Fibroblast of skin of scalp (primary cell): ENCODE data around the gene CCL3. TPM values are rescaled to one million over a fixed set of nuclear protein-coding genes. Genes with fewer than 3 reads are reported as not detected.
"Not testable (repeated sequence)": the region's sequence is repeated elsewhere in the genome, so short reads cannot be mapped to it uniquely, and the experiment has no call there.

ENCODE experiments used
- DNase-seq: peaks from one replicate; pipeline ENCODE4 v3.0.0-alpha.2; 2013
- polyA plus RNA-seq, 2 experiments: library from polyadenylated mRNA; unstranded; fragments of 120-200 nt; gene quantifications; one replicate each; pipeline ENCODE4 v1.2.1, GENCODE V29; 2013; ENCODE audit not compliant: insufficient read length in 2 of 2

The CCL3 gene
- not detected for polyA plus RNA-seq (2013, experiment 1 of 2; ENCODE audit: insufficient read length)
- 0.52 TPM for polyA plus RNA-seq (2013, experiment 2 of 2; ENCODE audit: insufficient read length)

DNA sequence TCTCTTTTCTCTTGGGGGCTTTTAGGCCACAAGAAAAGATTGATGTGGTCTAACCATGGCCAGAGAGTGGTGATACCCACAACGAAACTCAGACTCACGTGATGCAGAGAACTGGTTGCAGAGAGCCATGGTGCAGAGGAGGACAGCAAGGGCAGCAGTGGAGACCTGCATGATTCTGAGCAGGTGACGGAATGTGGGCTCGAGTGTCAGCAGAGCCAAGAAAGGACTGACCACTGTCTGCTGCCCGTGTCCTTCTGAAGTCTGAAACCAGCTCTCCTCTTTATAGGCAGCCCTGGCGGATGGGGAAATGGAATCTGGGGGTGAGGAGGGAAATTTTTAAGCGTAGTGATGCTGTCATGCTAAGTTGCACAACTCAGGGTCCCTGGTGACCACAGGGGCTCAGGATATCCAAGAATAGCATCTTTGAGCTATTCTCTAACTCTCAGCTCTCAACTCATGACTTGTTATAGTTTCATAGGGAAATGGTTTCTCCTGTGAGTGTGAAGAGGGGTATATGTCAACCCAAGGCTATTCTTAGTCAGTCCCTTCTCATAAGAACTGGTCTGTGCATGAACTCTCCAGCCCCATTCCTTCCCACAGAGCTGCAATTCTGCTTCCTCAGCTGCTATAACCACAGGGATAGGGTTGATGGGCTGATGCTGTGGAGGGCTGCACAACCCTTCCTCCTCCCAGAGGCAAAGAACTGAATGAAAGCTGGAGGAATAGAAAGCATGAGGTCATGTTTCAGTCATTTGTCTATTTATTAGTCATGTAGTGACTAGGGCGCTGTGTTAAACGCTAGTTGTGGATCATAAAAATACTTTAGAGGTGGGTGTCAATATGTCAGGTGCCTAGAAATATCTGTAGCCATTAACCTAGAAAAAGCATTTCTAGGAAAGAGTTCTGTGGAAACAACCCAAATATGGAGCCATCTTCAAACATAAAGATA is at the start of gene CCL3:
CCL3 (minus strand) TSS at position 256 of the 949 bp plus-strand sequence; CDS start at position 171, 85 bp downstream.
- no peak for DNase-seq

DNA sequence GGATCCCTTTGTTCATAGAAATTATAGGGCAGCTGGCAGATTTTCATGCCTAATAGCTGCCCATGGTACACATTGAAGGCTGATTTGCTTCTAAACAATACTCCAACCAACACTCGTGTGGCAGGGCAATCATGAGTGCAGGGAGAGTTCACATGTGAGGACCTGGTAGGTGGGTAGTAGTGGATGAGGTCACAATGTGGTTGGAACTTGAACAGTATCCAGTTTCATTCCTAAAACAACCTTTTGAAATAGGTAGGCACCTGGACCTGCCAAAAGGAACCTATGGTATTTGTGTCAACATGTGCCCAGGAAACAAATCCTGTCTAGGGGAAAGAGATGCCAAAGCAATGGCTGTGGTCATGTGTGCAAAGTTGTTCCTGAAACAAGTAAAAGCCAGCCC is 46.5 kb upstream of the CCL3 start:
- no peak for DNase-seq

DNA sequence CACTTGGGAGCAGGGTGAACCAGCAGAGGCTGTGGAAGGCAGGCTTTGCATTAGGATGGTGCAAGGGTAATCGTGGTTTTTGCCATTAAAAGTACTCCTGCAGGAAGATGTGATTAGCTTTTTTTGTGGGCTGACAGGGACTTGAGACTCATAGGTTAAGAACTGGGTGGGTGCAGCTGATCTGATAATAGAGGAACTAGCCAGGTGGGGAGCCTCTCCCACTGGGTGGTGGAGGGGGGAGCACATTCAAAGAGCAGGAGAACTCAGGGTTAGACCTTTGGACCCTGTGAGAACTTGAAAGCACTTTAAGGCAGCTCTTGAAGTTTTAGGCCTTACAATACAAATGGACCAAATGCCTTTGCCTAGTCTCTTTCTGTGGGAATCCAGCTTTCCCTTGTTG is 46.1 kb upstream of the CCL3 start:
- no peak for DNase-seq

DNA sequence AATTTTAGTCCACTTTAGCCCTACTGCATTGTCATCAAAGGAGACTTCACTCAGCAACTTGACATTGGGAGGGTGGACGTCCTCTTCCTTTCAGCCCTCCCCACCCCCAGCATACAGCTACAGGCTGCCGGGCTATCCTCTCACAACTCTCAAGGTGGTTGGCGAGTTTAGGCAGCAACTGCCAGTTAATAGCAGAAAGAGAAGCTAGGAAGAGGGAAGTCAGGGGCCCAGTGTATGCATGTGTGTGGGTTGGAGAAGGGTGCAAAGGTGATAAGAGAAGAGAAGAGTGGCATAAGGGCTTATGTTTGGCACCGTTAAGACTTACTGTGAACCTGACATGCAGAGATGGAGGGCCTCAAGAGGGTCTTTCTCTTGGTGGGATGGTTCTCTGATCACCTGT is 45.5 kb upstream of the CCL3 start:
- no peak for DNase-seq

DNA sequence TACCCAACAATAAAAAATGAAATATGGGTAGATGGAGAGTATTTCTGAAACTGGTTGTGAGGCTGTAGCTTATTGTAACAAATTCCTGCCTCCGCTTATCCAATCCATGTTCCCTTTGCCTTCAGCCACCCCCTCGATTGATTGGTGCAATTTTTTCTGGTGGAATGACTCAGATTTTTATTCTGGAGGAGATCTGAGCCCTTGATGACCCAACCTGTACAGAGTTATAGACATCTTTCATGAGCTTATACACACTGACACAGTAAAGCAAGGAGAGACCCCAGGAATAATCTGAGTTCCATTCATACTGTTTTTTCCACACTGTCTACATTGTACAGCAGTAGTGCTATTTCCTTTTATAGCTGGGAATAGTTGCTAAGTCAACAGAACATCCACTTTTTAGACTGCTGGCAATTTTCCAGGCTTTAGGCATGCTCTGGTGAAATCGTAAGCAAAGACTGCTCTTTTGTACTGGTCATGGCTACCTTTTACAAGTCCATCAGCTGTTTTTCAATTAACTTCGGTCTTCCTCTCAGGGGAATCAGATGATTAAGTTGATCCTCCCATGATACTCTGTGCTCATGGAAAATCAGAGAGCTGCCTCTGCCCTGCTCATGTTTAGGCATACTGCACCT is 43.8 kb upstream of the CCL3 start:
- DNase-seq = peak; percentile 27

DNA sequence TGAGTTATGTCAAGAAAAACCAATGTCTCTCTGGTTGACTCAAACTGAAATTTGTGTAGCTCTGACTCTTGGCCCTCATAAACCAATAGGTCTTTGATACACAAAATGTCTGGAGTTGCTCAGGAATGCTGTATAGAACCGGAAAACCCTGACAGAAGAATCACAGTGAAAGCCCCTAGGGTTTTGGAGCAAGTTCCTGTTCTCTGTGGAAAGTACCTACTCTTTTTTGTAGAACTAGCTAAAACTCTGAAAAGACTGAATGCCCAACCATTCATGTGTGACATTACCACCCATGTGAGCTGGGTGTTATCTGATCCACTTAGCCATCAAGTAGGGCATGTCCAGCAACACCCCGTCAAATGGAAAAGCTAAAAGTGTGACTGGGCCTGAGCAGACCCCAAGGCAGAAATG is 42.5 kb upstream of the CCL3 start:
- no peak for DNase-seq

DNA sequence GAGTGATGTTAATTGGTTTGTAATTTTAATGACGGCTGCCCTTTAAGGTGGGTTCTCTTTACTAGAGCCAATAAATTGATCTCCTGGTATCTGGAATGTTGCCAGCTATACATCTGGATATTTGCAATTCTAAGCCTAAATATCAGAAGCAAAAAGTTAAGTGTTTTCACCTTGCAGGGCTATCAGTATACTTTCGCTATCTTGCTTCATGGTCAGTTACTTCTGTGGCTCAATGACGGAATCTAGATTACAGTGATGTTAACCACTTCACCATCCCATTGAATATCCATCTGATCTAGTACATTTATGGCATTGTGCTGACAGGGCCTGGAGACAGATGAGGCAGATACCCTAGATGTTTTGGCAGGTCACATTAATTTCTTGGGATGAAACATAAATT is 42.0 kb upstream of the CCL3 start:
- DNase-seq = no peak

DNA sequence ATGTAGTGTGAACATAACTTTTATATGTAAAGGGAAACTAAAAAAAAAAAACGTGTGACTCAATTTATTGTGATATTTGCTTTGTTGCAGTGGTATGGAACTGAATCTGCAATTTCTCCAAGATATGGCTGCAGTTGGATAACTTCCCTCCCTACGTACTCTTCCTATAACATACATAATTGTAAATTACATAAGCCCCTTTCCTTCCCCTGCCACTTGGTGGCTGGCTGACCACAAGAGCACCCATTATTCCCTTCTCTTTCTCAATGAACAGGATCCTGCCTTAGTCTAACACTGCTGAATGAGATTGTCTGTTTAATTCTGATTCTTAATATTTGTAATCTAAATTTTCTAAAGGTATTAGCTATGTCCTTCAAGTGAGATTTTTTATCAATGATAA is 41.5 kb upstream of the CCL3 start:
- no peak for DNase-seq

DNA sequence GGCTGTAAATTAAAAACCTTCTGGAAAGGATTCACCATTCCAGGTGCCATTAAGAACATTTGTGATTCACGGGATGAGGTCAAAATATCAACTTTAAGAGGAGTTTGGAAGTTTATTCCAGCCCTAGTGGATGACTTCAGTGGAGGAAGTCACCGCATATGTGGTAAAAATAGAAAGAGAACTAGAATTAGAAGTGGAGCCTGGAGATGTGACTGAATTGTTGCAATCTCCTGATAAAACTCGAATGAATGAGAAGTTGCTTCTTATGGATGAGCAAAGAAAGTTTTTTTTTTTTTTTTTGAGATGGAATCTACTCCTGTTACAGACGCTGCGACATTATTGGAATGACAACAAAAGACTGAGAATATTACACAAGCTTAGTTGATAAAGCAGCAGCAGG is 40.4 kb upstream of the CCL3 start:
- DNase-seq = no peak

DNA sequence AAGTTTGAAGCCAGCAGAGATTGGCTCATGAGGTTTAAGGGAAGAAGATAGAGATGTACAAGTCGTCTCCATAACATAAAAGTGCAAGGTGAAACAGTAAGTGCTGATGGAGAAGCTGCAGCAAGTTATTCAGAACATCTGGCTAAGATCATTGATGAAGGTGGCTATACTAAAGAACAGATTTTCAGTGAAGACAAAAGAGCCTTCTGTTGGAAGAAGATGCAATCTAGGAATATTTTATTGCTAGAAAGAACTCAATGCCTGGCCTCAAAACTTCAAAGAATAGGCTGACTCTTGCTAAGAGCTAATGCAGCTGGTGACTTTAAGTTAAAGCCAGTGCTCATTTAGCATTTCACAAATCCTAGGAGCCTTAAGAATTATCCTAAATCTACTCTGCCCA is 39.7 kb upstream of the CCL3 start:
- no peak for DNase-seq

DNA sequence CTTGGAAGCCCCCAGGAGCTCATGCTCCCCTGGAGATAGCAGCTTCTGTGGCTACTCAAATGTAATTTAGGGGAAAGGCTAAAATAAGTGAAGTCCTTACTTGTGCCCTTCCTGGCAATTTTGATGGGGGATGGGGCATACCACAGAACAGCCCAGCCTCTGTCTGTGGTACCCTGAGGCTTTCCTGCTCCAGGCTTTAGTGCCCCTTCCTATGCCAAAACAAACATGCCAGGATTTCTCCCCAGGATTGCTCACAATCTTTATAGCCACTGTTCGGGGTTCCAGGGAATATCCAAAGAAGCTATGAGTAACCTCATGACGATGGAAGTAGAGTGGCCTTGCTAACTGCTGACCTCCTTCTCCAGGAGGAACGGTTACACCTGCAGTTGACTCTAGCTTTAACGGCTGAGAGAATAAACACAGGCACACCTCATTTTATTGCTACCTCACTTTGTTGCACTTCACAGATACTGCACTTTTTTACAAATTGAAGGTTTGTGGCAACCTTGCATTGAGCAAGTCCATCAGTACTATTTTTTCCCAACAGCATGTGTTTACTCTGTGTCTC is 38.6 kb upstream of the CCL3 start:
- no peak for DNase-seq

DNA sequence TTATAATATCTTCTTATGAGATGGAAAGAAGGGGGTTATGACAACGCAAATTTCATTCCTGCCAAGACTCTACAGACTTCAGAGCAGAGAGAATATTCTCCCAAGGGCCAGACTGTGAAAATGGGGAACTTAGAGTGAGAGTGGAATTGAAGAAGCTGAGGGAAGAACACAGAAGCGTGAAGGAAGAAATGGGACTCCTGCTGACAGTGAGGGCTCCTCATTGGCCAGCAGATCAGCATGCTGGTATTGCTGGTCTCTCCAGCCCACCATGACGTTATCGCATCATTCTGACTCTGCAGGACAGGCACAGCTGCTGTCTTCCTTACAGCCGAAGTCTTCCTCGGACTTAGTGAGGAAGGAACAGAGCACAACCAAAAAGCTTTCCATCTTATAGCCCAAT is 38.0 kb upstream of the CCL3 start:
- no peak for DNase-seq

DNA sequence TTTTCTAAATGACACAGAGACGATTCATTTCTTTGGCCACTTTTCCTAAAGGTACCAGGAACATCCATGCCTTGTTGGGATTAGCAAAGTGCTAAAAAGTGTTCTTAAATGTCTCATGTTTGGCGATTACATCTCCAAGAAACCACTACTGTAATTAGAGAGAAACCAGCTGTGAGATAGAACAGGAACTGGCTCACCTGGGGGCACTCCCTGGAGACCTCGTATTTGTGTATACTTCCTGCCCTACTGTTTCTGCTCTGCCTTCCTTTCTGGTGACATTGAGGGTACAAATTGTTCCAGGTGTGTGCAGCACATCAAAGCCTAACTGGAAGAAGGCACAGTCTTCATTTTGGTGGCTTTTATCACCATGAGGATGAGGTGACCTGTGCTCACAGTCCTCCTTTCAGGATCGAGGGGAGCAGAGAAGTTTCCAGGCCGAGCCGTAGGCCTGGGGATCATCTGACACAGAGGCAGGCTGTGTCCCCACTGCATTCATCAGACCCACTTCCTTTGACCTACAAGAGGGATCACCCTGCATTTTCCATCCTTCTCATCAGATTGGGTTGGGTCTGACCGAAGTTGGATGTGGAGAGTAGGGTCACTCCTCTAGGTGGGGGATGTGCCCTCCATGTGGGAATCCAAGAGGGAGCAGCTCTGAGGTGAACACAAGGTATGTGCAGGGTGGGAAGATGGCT is 37.4 kb upstream of the CCL3 start:
- no peak for DNase-seq

DNA sequence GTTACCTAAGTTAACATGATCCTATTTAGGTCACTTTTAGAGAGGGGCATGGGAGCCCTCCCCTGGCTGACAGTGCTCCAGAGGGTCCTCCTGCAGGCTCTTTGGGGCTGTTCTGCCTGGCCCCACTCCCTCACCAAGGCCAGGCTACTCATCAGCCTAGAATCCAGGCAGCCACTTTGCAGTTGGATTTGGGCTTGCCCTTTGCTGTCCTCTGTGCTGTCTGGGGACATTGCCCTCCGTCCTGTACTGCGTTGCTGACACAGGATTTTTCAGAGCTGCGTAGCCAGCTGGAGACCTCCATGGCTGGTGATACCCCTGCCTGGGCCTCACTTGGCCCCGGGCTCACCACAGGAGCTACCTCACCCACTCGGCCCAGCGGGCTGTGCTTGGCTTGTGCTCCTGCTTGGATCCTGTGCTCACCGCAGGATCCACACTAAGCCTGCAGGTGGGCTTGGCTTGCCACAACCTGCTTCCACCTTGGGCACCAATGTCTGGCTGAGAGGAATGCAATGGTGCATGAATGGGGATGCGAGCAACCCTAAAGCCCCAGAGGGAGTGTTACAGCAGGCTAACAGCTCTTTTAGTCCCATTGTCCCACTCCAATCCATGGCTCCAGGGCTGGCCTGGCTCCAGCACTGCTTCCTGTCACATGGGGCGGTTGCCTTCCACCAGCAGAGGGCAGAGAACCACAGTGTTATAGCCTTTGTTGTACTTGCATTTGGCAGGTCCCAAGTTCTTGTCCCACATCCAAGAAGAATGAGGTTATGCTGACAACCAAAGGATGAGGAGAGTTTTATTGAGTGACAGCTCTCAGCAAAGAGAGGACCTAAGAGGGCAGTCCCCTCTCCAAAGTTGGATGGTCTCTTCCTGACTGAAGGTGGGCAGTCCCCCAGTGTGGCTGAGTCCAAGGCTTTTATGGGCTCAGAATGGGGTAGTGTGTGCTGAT is 35.2 kb upstream of the CCL3 start:
- no peak for DNase-seq

DNA sequence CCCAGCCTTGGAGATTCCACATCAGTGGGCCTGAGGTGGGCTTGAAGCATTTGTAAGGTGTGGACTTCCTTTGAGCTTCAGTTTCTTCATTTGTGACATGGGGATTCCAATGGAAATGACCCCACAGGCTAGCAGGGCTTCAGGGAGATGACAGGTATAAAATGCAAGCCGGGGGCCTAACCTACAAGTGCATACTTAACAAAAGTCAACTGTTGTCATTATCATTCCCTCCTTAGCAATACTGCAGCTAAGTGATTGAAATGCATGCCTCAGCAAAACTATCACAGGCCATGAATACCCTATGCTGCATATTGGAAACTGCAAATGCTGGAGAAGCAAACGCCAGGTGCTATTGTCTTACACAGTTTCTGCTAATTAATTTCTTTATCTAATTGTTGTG is 33.5 kb upstream of the CCL3 start:
- no peak for DNase-seq

DNA sequence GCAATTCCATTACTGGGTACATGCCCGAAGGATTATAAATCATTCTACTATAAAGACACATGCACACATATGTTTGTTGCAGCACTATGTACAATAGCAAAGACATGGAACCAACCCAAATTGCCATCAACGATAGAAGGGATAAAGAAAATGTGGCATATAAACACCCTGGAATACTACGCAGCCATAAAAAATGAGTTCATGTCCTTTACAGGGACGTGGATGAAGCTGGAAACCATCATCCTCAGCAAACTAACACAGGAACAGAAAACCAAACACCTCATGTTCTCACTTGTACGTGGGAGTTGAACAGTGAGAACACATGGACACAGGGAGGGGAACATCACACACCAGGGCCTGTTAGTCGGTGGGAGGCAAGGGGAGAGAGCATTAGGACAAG is 31.2 kb upstream of the CCL3 start:
- DNase-seq = not testable (repeated sequence)

DNA sequence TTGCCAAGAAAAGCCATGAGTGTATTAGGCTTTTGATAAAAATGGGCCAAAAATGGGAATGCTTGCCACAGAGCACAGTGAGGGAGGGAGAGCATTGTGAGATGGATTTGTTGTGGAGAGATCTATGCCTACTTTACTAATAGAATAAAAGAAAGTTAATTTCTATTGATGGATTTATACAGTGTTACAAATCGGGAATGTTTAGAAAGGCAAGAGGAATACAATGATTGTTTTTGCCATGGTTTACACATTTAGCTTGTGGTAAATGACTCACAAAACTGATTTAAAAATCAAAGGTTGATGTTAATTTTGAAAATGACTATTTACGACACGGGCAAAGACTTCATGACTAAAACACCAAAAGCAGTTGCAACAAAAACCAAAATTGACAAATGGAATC is 30.3 kb upstream of the CCL3 start:
- DNase-seq = no peak

DNA sequence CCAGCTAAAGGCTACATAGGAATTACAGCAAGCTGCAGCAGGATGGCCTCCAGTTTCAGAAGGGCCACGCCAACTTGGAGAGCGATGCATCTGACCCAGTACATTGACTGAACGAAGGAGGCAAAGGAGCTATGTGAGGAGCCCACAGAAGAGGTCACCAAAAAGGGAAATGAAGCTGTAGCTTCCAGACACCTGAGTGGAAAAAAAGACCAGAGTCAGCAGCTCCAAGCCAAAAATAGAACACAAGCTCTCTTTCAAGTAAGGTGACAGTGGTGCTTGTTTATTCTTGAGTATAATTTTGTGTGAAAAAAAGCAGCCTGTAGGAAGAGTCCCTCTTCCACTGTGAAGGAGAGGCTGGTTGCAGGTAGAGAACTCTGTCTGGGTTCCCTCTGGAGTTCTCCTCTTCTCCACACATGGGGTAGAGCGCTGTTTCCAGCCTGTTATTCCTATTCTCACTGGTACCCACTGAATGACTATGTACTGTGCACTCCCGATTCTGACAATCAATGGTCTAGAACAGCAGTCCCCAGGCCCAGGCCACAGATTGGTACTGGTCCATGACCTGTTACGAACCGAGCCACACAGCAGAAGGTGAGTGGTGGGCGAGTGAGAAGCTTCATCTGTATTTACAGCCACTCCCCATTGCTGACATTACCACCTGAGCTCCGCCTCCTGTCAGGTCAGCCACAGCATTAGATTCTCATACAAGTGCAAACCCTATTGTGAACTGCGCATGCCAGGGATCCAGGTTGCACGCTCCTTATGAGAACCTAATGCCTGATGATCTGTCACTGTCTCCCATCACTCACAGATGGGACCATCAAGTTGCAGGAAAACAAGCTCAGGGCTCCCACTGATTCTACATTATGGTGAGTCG is 28.8 kb upstream of the CCL3 start:
- no peak for DNase-seq

DNA sequence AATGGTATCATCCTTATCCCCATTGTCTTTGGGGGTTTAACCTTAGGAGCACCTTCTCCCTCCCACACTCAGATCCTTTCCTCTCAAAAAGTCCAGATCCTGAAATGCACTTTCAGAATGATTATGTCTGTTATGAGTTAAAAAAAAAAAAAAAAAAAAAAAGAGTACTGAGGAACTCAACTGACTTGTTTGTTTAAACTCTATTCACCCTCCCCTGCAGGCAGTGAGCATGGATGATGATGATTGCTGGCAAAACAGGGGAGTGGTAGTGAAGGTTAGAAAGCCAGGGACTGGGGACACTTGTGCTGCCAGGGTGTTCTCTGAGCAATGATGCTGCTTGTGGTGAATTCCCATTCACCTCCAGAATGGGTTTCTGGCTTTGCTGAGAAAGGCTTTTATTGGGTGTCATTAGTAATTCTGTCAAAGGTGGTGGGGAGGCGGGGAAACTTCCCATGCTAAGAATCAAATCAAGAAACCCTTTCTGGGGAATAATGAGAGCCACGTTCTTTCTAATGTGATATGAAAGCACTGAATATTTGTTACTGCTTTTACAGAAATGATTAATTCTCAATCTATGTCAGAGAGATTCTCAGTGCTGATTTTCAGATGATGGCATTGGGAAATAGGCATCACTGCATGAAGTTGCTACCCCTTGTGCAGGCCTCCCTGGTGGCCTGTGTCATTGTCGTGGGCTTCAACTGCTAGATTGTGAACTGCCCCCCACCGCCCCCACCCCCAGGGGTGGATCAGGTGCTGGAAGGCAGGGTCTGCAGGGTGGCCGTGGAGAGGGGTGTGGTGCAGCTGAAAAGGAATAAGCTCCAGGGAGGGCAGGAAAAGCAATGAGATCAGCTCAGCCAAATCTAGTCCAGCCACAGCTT is 27.8 kb upstream of the CCL3 start:
- DNase-seq = no peak

DNA sequence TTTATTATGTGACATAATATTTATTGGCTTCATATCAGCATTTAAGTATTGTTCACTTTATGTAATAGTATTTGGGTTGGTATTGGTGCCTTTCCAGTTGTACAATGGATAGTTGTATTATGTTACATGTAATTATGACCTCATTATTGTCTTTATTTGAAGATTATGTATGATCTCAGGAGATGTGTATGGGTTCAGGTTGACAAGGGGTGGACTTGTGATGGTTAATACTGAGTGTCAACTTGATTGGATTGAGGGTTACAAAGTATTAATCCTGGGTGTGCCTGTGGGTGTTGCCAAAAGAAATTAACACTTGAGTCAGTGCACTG is 25.7 kb upstream of the CCL3 start:
- DNase-seq = not testable (repeated sequence)
